Mesodermal cell (in vitro differentiated cells): ENCODE measurements around the gene RPA3. TPM values are rescaled to one million over a fixed set of nuclear protein-coding genes. Genes with fewer than 3 reads are reported as not detected.

Source experiments
- H3K27ac ChIP-seq: 2 replicates; pipeline ENCODE4 v1.7.0; 2013; ENCODE audit warnings: mild to moderate bottlenecking, low read depth, low read length, moderate library complexity; ENCODE audit not compliant: severe bottlenecking
- H3K36me3 ChIP-seq: 2 replicates; pipeline ENCODE4 v1.7.1; 2013; ENCODE audit warnings: mild to moderate bottlenecking, low read length, moderate library complexity; ENCODE audit not compliant: control insufficient read depth, insufficient read depth
- H3K4me1 ChIP-seq: one replicate; pipeline ENCODE4 v1.7.1; 2013; ENCODE audit warnings: mild to moderate bottlenecking, low read length; ENCODE audit not compliant: insufficient read depth, control insufficient read depth, poor library complexity, severe bottlenecking
- H3K4me3 ChIP-seq: 2 replicates; pipeline ENCODE4 v1.7.0; 2013; ENCODE audit warnings: low read length, control low read depth, mild to moderate bottlenecking; ENCODE audit not compliant: insufficient read depth, poor library complexity, severe bottlenecking; ENCODE audit errors: extremely low read depth
- H3K9me3 ChIP-seq: 2 replicates; pipeline ENCODE4 v1.7.1; 2013; ENCODE audit warnings: mild to moderate bottlenecking, low read length, moderate library complexity; ENCODE audit not compliant: control insufficient read depth
- WGBS, 2 experiments: methylation state at CpG; one replicate each; pipeline ENCODE4 v1.1.5; 2013; ENCODE audit warnings: missing lambda C conversion rate in 2 of 2; ENCODE audit not compliant: insufficient coverage in 2 of 2; 5-methylcytosine and 5-hydroxymethylcytosine counted together
- polyA plus RNA-seq, 2 experiments: library from polyadenylated mRNA; stranded (reverse); fragments of 50-300 nt; gene quantifications; one replicate each; pipeline ENCODE4 v1.2.3, GENCODE V29; 2013

The RPA3 gene
- 52.2 TPM for polyA plus RNA-seq (2013, experiment 1 of 2)
- 68.6 TPM for polyA plus RNA-seq (2013, experiment 2 of 2)

GRCh38 chr7:7718492-7718891 is at the start of gene RPA3:
Gene RPA3, minus strand, starts transcription at chr7:7718607. Its CDS starts 78,189 bp downstream, at chr7:7640418.
- Histone ChIP-seq H3K9me3 (peaks cover 3% of the 10 kb centered on the region), H3K36me3 (no peaks in the 10 kb centered on the region), H3K4me1 (no peaks in the 10 kb centered on the region), H3K4me3 (no peak within 1 kb of the TSS), H3K27ac (no peak within 1 kb of the TSS)
- no CpG with 5 or more reads among the region's 1 CpG for WGBS, 2 experiments

DNA sequence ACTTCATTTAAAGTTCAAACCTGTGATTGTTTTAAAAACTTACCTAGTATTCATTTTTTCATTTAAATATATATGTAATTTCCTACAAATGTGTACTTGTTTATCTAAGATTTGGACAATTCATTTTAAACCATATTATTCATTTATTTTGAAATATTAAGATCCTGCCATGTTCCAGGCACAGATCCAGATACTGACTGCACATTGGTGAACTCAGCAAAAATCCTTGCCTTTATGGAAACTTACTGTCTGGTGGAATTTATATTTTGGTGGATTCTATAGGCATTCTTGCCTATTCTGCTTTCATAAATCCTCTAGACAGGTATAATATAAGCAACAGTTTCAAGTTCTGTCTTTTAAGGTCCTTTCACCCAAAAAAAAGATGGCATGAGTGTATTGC is 48.3 kb upstream of the RPA3 start:
- peaks cover 37% of the 10 kb centered on the region for H3K4me1 ChIP-seq
- H3K9me3 ChIP-seq = no peaks in the 10 kb centered on the region
- H3K36me3 ChIP-seq = no peaks in the 10 kb centered on the region
- H3K27ac ChIP-seq = no peak overlapping the region
- H3K4me3 ChIP-seq = no peak overlapping the region

DNA sequence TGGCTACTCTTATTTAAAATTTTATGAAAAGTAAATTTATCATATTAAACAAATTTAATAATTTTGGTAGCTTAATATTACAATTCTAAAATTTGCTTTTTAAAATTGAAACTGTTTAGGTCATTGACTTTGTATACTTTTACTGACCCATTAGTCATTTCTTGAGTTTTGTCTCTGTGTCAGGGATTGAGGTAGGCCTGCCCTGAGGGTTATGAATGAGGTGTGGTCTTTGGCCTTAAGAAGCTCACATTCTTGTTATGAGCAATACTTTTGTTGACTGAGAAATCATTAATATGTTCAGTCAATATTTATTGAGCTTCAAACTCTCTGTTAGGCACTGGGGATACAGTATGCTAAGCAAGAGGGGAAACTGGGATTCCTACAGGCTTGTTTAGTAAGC is 47.0 kb upstream of the RPA3 start:
- H3K4me3 ChIP-seq = no peak overlapping the region
- no peaks in the 10 kb centered on the region for H3K36me3 ChIP-seq
- H3K4me1 ChIP-seq = peaks cover 34% of the 10 kb centered on the region
- no peak overlapping the region for H3K27ac ChIP-seq
- no peaks in the 10 kb centered on the region for H3K9me3 ChIP-seq

DNA sequence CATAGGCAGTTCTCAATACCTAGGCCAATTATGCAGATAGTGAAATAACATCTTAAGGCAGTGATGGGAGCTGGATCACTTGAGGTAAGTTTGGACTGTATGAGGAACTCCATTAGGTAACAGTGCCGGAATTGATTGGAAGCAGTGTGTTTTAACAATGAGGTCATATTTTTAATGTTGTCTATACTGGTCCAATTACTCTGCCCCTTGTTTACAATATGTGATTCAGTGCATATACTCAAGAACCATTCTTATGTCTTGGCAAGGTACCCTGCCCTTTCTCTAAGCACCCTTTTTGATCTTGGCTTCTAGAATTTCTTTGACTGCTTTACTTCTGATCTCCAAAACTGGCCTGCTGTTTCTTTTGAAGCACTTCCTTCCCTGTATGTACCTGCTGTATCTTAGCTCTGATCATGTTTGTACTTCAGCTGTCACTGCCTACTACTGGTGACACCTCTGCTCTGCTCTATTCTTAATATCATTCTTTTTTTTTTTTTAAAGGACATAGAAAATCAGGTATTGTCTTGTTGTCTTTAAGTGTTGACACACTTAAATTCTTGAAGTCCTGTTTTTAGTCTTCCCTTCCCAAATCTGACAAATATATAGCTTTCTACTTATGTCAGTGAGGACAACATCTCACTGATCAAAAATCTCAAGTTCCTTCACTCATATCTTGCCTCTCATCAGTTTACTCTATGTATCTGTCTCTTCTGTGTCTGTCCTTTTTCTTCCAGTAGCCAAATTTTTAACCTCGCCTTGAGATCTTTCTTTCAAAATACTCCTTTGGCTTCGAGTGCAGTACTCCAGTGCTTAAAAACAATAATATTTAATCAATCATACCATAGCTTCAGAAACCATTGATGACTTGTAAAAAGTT is 46.4 kb upstream of the RPA3 start:
- H3K4me1 ChIP-seq = peaks cover 27% of the 10 kb centered on the region
- WGBS, 2 experiments = 75 to 86% methylated on average over 1 of the region's 3 CpGs
- H3K36me3 ChIP-seq = no peaks in the 10 kb centered on the region
- H3K9me3 ChIP-seq = no peaks in the 10 kb centered on the region
- no peak overlapping the region for H3K27ac ChIP-seq
- H3K4me3 ChIP-seq = no peak overlapping the region

- no peaks in the 10 kb centered on the region for H3K36me3 ChIP-seq
- H3K9me3 ChIP-seq = no peaks in the 10 kb centered on the region
- H3K27ac ChIP-seq = peak overlapping the region; percentile 57
- 81 to 85% methylated on average over 5 of the region's 9 CpGs for WGBS, 2 experiments
- peaks cover 21% of the 10 kb centered on the region for H3K4me1 ChIP-seq
- H3K4me3 ChIP-seq = no peak overlapping the region
These were observed 43.8 kb upstream of the RPA3 start for GRCh38 chr7:7761974-7762779.

GRCh38 chr7:7761340-7761973 is 43.0 kb upstream of the RPA3 start:
- Histone ChIP-seq H3K27ac (no peak overlapping the region), H3K4me3 (no peak overlapping the region), H3K9me3 (no peaks in the 10 kb centered on the region), H3K4me1 (peaks cover 21% of the 10 kb centered on the region), H3K36me3 (no peaks in the 10 kb centered on the region)
- WGBS, 2 experiments = 100% methylated on average over 1 of the region's 5 CpGs; no CpG with 5 or more reads in 1 of the 2 experiments

DNA sequence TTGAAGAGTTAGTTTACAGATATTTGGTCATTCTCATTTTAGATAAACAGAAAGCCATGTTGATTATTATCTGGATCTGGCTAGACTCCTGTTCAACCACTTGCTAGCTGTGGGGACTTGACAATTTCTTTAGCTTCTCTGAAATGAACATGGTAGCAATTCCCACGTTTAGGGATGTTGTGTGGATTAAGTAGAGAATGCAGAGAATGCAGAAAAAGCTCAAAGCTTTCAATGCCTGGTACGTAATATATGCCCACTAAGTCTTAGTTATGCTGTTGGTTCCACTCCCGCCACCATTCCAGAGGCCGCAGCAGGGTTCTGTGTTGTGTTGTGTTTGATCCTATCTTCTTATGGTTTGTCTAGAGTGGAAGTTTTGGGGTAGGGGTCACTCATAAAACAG is 39.2 kb upstream of the RPA3 start:
- peak overlapping the region; percentile 57 for H3K27ac ChIP-seq
- WGBS, 2 experiments = 81 to 82% methylated on average over 4 of the region's 4 CpGs
- no peak overlapping the region for H3K4me3 ChIP-seq
- H3K36me3 ChIP-seq = no peaks in the 10 kb centered on the region
- no peaks in the 10 kb centered on the region for H3K9me3 ChIP-seq
- H3K4me1 ChIP-seq = peaks cover 8% of the 10 kb centered on the region

DNA sequence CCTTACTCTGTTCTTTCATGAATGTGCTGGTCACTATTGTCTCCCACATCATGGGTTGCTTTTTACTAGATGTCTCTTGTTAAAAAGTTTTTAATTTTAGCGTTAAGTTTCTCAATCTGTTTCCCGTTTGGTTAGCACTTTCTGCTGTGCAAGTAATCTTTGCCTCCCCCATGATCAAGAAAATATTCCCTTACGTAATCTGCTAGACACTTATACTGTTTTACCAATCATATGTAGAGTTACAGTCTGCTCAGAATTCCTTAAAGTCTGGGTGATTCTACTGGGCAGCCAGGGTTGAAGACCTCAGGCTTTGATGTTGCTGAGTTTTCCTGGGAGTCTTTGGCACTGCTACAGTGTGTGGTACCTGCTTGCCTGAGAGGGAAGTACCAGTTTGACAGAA is 38.2 kb upstream of the RPA3 start:
- H3K27ac ChIP-seq = no peak overlapping the region
- WGBS, 2 experiments = 72 to 75% methylated on average over 1 to 2 of the region's 3 CpGs
- no peak overlapping the region for H3K4me3 ChIP-seq
- H3K9me3 ChIP-seq = no peaks in the 10 kb centered on the region
- H3K4me1 ChIP-seq = no peaks in the 10 kb centered on the region
- H3K36me3 ChIP-seq = no peaks in the 10 kb centered on the region

DNA sequence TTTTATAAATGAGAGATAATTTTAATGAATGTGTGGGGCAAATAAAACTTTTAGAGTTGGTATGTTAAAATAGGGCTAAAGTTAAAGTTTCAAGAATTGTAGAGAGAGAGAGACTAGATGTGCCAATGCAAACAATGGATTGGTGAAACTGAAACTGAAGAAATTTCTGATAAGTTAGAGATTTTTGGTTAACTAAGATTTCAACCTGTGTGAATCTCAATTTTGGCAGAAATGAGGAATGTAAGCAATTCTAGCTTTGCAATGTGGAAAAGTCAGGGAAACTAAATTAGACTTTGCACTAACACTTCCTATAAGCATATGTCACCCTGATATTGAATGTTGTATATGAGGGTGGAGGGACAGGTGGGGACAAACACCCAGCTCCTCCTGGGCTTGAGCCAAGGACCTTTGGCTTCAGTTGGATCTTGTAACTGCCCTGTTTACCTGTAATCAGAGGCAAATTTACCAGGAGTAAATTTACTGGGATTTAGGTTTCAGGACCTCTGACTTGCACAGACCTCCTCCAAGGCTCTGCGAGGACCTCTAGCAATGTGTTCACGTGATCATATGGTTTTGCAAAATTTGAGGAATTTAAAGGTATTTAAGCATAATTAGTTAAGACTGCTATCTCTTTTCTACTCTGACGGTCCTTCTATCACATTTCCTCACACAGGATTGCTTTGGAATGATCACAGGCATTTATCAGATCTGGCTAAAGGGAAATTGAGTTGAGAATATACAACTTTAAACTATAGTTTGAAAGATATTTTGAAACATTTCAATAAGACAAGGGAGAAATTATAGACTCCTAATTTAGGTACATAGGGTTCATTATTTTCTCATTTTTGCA is 33.1 kb upstream of the RPA3 start:
- Histone ChIP-seq H3K4me1 (no peaks in the 10 kb centered on the region), H3K27ac (no peak overlapping the region), H3K36me3 (no peaks in the 10 kb centered on the region), H3K9me3 (no peaks in the 10 kb centered on the region), H3K4me3 (no peak overlapping the region)
- no CpG with 5 or more reads among the region's 3 CpGs for WGBS, 2 experiments

- Histone ChIP-seq H3K4me3 (no peak overlapping the region), H3K4me1 (no peaks in the 10 kb centered on the region), H3K27ac (no peak overlapping the region), H3K9me3 (no peaks in the 10 kb centered on the region), H3K36me3 (no peaks in the 10 kb centered on the region)
- no CpG with 5 or more reads among the region's 2 CpGs for WGBS, 2 experiments
These were observed 32.3 kb upstream of the RPA3 start for GRCh38 chr7:7750571-7751242.
